GM12892 (cell line): ENCODE data around the gene HOXD3.

Source experiments
- POLR2A ChIP-seq: IDR thresholded peaks from 2 replicates; pipeline ENCODE4 v1.6.1; 2011; ENCODE audit warnings: low read depth, low read length, control low read depth
- POLR2AphosphoS5 ChIP-seq: IDR thresholded peaks from 2 replicates; pipeline ENCODE4 v1.6.1; 2011; ENCODE audit warnings: low read depth, low read length, control low read depth
- TAF1 ChIP-seq: IDR thresholded peaks from 2 replicates; pipeline ENCODE4 v1.6.1; 2011; ENCODE audit warnings: low read depth, mild to moderate bottlenecking, control low read depth, low read length, borderline replicate concordance

GRCh38 chr2:176138526-176138922 lies 18.6 kb upstream of the HOXD3 start:
- no peak for TF ChIP-seq POLR2A
- TF ChIP-seq POLR2AphosphoS5 = no peak
- no peak for TF ChIP-seq TAF1
